ENCODE measurements around the gene ICA1. TPM values are rescaled to one million over a fixed set of nuclear protein-coding genes. Genes with fewer than 3 reads are reported as not detected.
"Not testable (repeated sequence)": the region's sequence is repeated elsewhere in the genome, so short reads cannot be mapped to it uniquely, and the experiment has no call there.

Gene ICA1
- total and polyA plus RNA-seq, 8 donors: 19.1 to 458 (median 77.4) TPM

- TF ChIP-seq EP300 (IDR thresholded peaks at IDR 0.05) (no peak), POLR2A (IDR thresholded peaks at IDR 0.05) (no peak)
- Histone ChIP-seq H3K27me3 (no peaks in the 10 kb centered on the region), H3K36me3 (no peaks in the 10 kb centered on the region), H3K27ac (no peak overlapping the region), H3K9me3 (no peaks in the 10 kb centered on the region), H3K4me3 (no peak overlapping the region), H3K4me1 (peaks cover 0 to 19% (median 16%) of the 10 kb centered on the region in 4 donors)
- DNase-seq: no peak
- WGBS, 5 donors: 82 to 91% (median 83%) methylated on average over 1 of the region's 1 CpG
- intact Hi-C loops (cut with DNase I; ENCODE audit: low total_unique reads): no loop called here
Measured at GRCh38 chr7:8251195-8251594, 10.8 kb downstream of the ICA1 start.

DNA sequence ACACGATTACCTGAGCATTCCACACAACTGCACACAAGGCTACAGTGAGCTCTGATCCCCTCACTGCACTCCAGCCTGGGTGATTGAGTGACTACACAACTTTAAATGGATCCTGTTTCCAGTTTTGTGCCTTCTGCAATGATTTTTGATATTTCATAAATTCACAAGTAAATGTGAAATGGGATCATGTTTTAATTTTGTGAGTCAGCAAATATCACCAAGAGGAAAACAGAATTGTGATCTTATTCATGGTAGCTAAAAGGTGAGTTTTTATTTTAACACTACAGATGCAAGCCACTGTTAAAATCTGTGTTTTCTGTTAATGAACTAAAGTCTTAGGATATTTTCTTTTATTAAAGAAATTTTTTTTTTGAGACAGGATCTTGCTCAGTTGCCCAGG lies 11.4 kb downstream of the ICA1 start:
- Histone ChIP-seq H3K4me3 (no peak overlapping the region), H3K36me3 (no peaks in the 10 kb centered on the region), H3K4me1 (peaks cover 0 to 19% (median 16%) of the 10 kb centered on the region in 4 donors), H3K9me3 (no peaks in the 10 kb centered on the region), H3K27ac (no peak overlapping the region), H3K27me3 (no peaks in the 10 kb centered on the region)
- DNase-seq: no peak
- intact Hi-C loops (cut with DNase I; ENCODE audit: low total_unique reads): no loop called here
- 87 to 100% (median 94%) methylated on average over 1 of the region's 1 CpG for WGBS, 5 donors
- no peak for TF ChIP-seq POLR2AphosphoS5 (IDR thresholded peaks at IDR 0.05)
- TF ChIP-seq, protein P1, sequence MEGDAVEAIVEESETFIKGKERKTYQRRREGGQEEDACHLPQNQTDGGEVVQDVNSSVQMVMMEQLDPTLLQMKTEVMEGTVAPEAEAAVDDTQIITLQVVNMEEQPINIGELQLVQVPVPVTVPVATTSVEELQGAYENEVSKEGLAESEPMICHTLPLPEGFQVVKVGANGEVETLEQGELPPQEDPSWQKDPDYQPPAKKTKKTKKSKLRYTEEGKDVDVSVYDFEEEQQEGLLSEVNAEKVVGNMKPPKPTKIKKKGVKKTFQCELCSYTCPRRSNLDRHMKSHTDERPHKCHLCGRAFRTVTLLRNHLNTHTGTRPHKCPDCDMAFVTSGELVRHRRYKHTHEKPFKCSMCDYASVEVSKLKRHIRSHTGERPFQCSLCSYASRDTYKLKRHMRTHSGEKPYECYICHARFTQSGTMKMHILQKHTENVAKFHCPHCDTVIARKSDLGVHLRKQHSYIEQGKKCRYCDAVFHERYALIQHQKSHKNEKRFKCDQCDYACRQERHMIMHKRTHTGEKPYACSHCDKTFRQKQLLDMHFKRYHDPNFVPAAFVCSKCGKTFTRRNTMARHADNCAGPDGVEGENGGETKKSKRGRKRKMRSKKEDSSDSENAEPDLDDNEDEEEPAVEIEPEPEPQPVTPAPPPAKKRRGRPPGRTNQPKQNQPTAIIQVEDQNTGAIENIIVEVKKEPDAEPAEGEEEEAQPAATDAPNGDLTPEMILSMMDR (IDR thresholded peaks at IDR 0.05): no peak

DNA sequence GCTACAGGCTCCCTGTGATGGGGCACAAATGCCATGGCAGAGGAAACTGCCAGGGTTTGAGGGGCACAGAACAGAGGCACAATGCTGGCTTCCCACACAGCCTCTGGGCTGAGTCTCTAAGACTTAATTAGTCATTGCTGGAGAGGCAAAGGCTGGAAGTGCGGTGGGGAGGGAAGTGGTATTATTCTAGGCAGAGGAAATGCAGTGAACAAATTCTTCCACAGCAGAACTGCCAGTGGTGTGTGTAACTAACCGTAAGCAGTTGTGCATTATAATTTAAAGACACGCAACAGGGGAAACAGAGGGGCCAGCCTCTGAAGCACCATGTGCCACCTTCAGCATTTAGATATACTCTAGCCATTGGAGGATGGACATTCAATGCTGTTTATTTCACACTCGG lies 12.8 kb downstream of the ICA1 start:
- Histone ChIP-seq H3K9me3 (no peaks in the 10 kb centered on the region), H3K27me3 (no peaks in the 10 kb centered on the region), H3K4me1 (peaks cover 0 to 6% (median 4%) of the 10 kb centered on the region in 4 donors), H3K4me3 (no peak overlapping the region), H3K27ac (no peak overlapping the region), H3K36me3 (no peaks in the 10 kb centered on the region)
- DNase-seq: no peak
- no peak for TF ChIP-seq POLR2AphosphoS5 (IDR thresholded peaks at IDR 0.05)
- TF ChIP-seq POLR2A (IDR thresholded peaks at IDR 0.05): no peak
- TF ChIP-seq, protein P1 (IDR thresholded peaks at IDR 0.05): no peak
- TF ChIP-seq EP300 (IDR thresholded peaks at IDR 0.05): no peak
- 79 to 89% (median 87%) methylated on average over 4 of the region's 4 CpGs for WGBS, 5 donors
- intact Hi-C loops (cut with DNase I; ENCODE audit: low total_unique reads): no loop called here

GRCh38 chr7:8246020-8246419 lies 15.9 kb downstream of the ICA1 start:
- no peaks in the 10 kb centered on the region for H3K27me3 ChIP-seq
- no peak for DNase-seq
- H3K9me3 ChIP-seq: peaks cover 0 to 7% (median 0%) of the 10 kb centered on the region in 4 donors
- TF ChIP-seq POLR2A (IDR thresholded peaks at IDR 0.05): no peak
- TF ChIP-seq, protein P1 (IDR thresholded peaks at IDR 0.05): no peak
- TF ChIP-seq POLR2AphosphoS5 (IDR thresholded peaks at IDR 0.05): no peak
- no peak for TF ChIP-seq EP300 (IDR thresholded peaks at IDR 0.05)
- H3K4me1 ChIP-seq: no peaks in the 10 kb centered on the region
- no peaks in the 10 kb centered on the region for H3K36me3 ChIP-seq
- no peak overlapping the region for H3K4me3 ChIP-seq
- no peak overlapping the region for H3K27ac ChIP-seq
- intact Hi-C loops (cut with DNase I; ENCODE audit: low total_unique reads): no loop called here
- 79 to 95% (median 85%) methylated on average over 2 of the region's 2 CpGs for WGBS, 5 donors

- DNase-seq; H3K4me1 ChIP-seq; H3K36me3 ChIP-seq; H3K27ac ChIP-seq; H3K9me3 ChIP-seq; intact Hi-C loops (cut with DNase I; ENCODE audit: low total_unique reads); H3K4me3 ChIP-seq; H3K27me3 ChIP-seq: not testable (repeated sequence)
- 94 to 98% (median 96%) methylated on average over 5 of the region's 5 CpGs for WGBS, 5 donors
Measured at GRCh38 chr7:8245032-8245431, 16.9 kb downstream of the ICA1 start.

DNA sequence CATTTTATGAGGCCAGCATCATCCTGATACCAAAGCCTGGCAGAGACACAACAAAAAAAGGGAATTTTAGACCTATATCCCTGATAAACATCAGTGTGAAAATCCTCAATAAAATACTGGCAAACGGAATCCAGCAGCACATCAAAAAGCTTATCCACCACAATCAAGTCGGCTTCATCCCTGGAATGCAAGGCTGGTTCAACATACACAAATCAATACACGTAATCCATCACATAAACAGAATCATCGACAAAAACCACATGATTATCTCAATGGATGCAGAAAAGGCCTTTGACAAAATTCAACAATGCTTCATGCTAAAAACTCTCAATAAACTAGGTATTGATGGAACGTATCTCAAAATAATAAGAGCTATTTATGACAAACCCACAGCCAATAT lies 18.9 kb downstream of the ICA1 start:
- H3K9me3 ChIP-seq; H3K36me3 ChIP-seq; DNase-seq; H3K27me3 ChIP-seq; H3K4me3 ChIP-seq; intact Hi-C loops (cut with DNase I; ENCODE audit: low total_unique reads); H3K27ac ChIP-seq: not testable (repeated sequence)
- peaks cover 0 to 14% (median 2%) of the 10 kb centered on the region in 4 donors for H3K4me1 ChIP-seq
- WGBS, 5 donors: 86 to 93% (median 89%) methylated on average over 5 of the region's 5 CpGs

GRCh38 chr7:8239702-8240362 lies 22.1 kb downstream of the ICA1 start:
- H3K36me3 ChIP-seq; intact Hi-C loops (cut with DNase I; ENCODE audit: low total_unique reads); H3K4me3 ChIP-seq; H3K27me3 ChIP-seq; H3K9me3 ChIP-seq: not testable (repeated sequence)
- Histone ChIP-seq H3K27ac (peak overlapping the region in 1 of 5 donors; percentile 33), H3K4me1 (peaks cover 0 to 14% (median 2%) of the 10 kb centered on the region in 4 donors)
- WGBS, 5 donors: 51 to 68% (median 62%) methylated on average over 4 to 10 of the region's 10 CpGs
- DNase-seq: peak in 1 of 2 donors; percentile 50

Data from stomach (tissue), 9 donors.